K562 (cell line): ENCODE measurements around the gene PRDM1. TPM values are rescaled to one million over a fixed set of nuclear protein-coding genes. Genes with fewer than 3 reads are reported as not detected.

Experiments used
- BRCA1 ChIP-seq, 2 experiments: fragments of 450-650 bp in 1 of 2; sonication (generic) in 1 of 2; formaldehyde crosslinking in 1 of 2; IDR thresholded peaks; 2 replicates each; pipeline versions ENCODE4 v1.5.0 to v1.6.1; 2017 to 2020; ENCODE audit warnings: mild to moderate bottlenecking in 1 of 2, missing genetic modification reagents in 1 of 2
- CCAR2 ChIP-seq: fragments of 200-400 bp; formaldehyde crosslinking; IDR thresholded peaks from 2 replicates; pipeline ENCODE4 v1.6.1; 2017; ENCODE audit warnings: mild to moderate bottlenecking, low read depth, low read length
- ELK1 ChIP-seq: sonication (generic); formaldehyde crosslinking; IDR thresholded peaks from 2 replicates; pipeline ENCODE4 v1.8.1; 2022; ENCODE audit warnings: missing genetic modification reagents
- FOXA3 ChIP-seq, 2 experiments: fragments of 450-650 bp in 1 of 2; sonication (generic) in 1 of 2; formaldehyde crosslinking; IDR thresholded peaks in 1 of 2; conservative IDR thresholded peaks in 1 of 2; 2 replicates each; pipeline versions ENCODE4 v1.4.0 to v1.8.0; 2020 to 2022; ENCODE audit warnings: mild to moderate bottlenecking in 2 of 2, missing genetic modification reagents in 1 of 2
- FOXM1 ChIP-seq, 2 experiments: fragments of 450-650 bp in 1 of 2; sonication (generic) in 1 of 2; formaldehyde crosslinking in 1 of 2; IDR thresholded peaks; 2 replicates each; pipeline versions ENCODE4 v1.6.1 to v1.9.0; 2017 to 2022; ENCODE audit warnings: low read depth in 2 of 2, mild to moderate bottlenecking in 2 of 2, missing genetic modification reagents in 1 of 2, moderate library complexity in 1 of 2
- HDAC3 ChIP-seq: fragments of 450-650 bp; IDR thresholded peaks from 2 replicates; pipeline ENCODE4 v1.6.1; 2018; ENCODE audit warnings: borderline replicate concordance, mild to moderate bottlenecking, moderate library complexity; ENCODE audit not compliant: partially characterized antibody
- NCOA6 ChIP-seq: fragments of 450-650 bp; IDR thresholded peaks from 2 replicates; pipeline ENCODE4 v1.6.1; 2017; ENCODE audit warnings: mild to moderate bottlenecking
- NFE2 ChIP-seq: IDR thresholded peaks from 2 replicates; pipeline ENCODE4 v1.6.1; 2014; ENCODE audit warnings: antibody characterized with exemption, low read depth
- SNIP1 ChIP-seq: fragments of 450-650 bp; IDR thresholded peaks from 2 replicates; pipeline ENCODE4 v1.7.1; 2017; ENCODE audit warnings: low read depth, mild to moderate bottlenecking
- TCFL5 ChIP-seq: fragments of 250-450 bp; sonication (Bioruptor Pico); conservative IDR thresholded peaks from 2 replicates; pipeline ENCODE4 v1.6.1; 2021; ENCODE audit warnings: mild to moderate bottlenecking, moderate library complexity, matching md5 sums
- TFAP4 ChIP-seq: sonication (generic); formaldehyde crosslinking; IDR thresholded peaks from 2 replicates; pipeline ENCODE4 v1.8.0; 2022; ENCODE audit warnings: missing genetic modification reagents, mild to moderate bottlenecking, moderate library complexity, borderline replicate concordance
- ZBTB40 ChIP-seq, 2 experiments: fragments of 450-650 bp in 1 of 2; sonication (generic) in 1 of 2; formaldehyde crosslinking in 1 of 2; IDR thresholded peaks; 2 replicates each; pipeline versions ENCODE4 v1.7.1 to v1.9.0; 2016 to 2022; ENCODE audit warnings: inconsistent platforms in 1 of 2, mild to moderate bottlenecking in 1 of 2, missing genetic modification reagents in 1 of 2
- ZBTB7A ChIP-seq: IDR thresholded peaks from 2 replicates; pipeline ENCODE4 v1.6.1; 2011; ENCODE audit warnings: low read depth, mild to moderate bottlenecking, low read length, moderate library complexity, borderline replicate concordance; ENCODE audit not compliant: control insufficient read depth
- polyA plus RNA-seq, 8 experiments: library from polyadenylated mRNA; depleted of rRNA in 4 of 8; stranded (reverse) in 5 of 8; unstranded in 3 of 8; fragments of >200 nt; fragmentation: Nextera tagmentation in 2 of 8; fragmentation: Illumina TruSeq in 1 of 8; extraction: Ambion mirVana in 2 of 8; extraction: Trizol in 1 of 8; gene quantifications; 2 replicates each; pipeline versions ENCODE4 v1.2.1 to v1.2.3, GENCODE V29; 2011 to 2014; ENCODE audit warnings: inconsistent platforms in 1 of 8, missing spikeins in 1 of 8
- total RNA-seq, 7 experiments: library from RNA; depleted of rRNA in 6 of 7; stranded (reverse); fragments of >200 nt in 6 of 7; fragmentation: Illumina TruSeq in 2 of 7; extraction: Trizol in 2 of 7; gene quantifications; 2 replicates each; pipeline versions ENCODE4 v1.2.1 to v1.2.3, GENCODE V29; 2011 to 2021; ENCODE audit warnings: low replicate concordance in 1 of 7
- TF ChIP-seq, protein P1 (sequence below): sonication (generic); formaldehyde crosslinking; IDR thresholded peaks from 2 replicates; pipeline ENCODE4 v1.9.0; 2022; ENCODE audit warnings: mild to moderate bottlenecking, missing genetic modification reagents

PRDM1 gene
- total and polyA plus RNA-seq, 9 of the 15 experiments (the other 6 are each of a cell fraction or from before 2014, with no cell fraction given) = 0.09 to 0.89 (median 0.27) TPM

DNA sequence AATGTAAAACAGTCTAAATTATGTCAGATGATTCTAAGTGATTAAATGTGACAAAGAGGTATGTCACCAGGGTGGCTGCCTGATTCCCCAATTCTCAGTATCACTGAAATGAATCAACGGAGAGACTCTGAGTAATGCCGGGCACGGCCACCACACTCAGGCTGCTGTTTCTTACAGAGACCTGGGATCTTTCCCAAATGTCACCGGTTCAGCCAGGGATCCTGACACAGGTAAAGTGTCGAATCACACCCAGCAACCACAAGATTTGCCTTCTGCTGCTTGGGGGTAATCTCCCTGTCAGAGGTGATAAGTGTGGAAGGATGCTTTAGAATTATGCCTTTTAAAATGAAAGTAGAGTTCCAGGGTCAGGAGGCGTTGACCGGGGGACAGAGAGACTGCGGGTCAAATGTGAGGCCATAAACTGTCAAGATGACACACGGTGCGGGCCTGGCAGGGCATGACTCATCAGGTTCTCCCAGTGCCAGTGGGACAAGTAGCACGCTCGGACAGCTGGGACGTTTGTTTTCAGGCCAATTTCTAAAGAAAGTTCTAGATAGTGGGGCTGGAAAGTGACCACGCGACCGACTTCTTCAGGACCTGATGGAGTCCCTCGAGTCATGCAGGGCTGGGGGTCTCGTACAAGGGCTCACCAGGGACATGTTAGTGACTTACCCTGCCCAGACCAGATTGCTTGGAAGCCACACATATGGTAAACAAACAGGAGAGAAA, 48.9 kb downstream of the PRDM1 start (continued):
- 0 out of 2 replicates have a peak, but pooled peaks have one; percentile 25 for TF ChIP-seq ZBTB40 (IDR thresholded peaks at IDR 0.05)
- TF ChIP-seq ZBTB40 (CRISPR knock-in tag; IDR thresholded peaks at IDR 0.05) = no peak
- TF ChIP-seq FOXA3 (CRISPR knock-in tag; conservative IDR thresholded peaks at IDR 0.05 in 1 of 2, IDR thresholded peaks at IDR 0.05 in 1 of 2) = peak in 1 of 2 experiments; percentile 41; a peak in 1 of 4 replicates
- no peak for TF ChIP-seq NCOA6
- peak; percentile 84 for TF ChIP-seq TFAP4
- TF ChIP-seq HDAC3 = no peak
- no peak for TF ChIP-seq SNIP1
- TF ChIP-seq FOXM1 (IDR thresholded peaks at IDR 0.05; ENCODE audit: low read depth) = no peak
- TF ChIP-seq FOXM1 (CRISPR knock-in tag; IDR thresholded peaks at IDR 0.05; ENCODE audit: low read depth) = no peak
- no peak for TF ChIP-seq TCFL5 (CRISPR knock-in tag)
- TF ChIP-seq NFE2 = peak; percentile 86
- no peak for TF ChIP-seq BRCA1 (IDR thresholded peaks at IDR 0.05)
- no peak for TF ChIP-seq BRCA1 (CRISPR knock-in tag; IDR thresholded peaks at IDR 0.05)
- TF ChIP-seq ELK1 (CRISPR knock-in tag) = no peak
- TF ChIP-seq, protein P1, sequence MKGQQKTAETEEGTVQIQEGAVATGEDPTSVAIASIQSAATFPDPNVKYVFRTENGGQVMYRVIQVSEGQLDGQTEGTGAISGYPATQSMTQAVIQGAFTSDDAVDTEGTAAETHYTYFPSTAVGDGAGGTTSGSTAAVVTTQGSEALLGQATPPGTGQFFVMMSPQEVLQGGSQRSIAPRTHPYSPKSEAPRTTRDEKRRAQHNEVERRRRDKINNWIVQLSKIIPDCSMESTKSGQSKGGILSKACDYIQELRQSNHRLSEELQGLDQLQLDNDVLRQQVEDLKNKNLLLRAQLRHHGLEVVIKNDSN (CRISPR knock-in tag) = no peak
- TF ChIP-seq ZBTB7A = no peak
- TF ChIP-seq CCAR2 = no peak
